ENCODE measurements around the gene USP49. TPM values are rescaled to one million over a fixed set of nuclear protein-coding genes. Genes with fewer than 3 reads are reported as not detected.

The USP49 gene
- total and polyA plus RNA-seq, 2 of the 13 experiments (the other 11 are each of a cell fraction or from before 2014, with no cell fraction given): 2.9 to 4.3 TPM

DNA sequence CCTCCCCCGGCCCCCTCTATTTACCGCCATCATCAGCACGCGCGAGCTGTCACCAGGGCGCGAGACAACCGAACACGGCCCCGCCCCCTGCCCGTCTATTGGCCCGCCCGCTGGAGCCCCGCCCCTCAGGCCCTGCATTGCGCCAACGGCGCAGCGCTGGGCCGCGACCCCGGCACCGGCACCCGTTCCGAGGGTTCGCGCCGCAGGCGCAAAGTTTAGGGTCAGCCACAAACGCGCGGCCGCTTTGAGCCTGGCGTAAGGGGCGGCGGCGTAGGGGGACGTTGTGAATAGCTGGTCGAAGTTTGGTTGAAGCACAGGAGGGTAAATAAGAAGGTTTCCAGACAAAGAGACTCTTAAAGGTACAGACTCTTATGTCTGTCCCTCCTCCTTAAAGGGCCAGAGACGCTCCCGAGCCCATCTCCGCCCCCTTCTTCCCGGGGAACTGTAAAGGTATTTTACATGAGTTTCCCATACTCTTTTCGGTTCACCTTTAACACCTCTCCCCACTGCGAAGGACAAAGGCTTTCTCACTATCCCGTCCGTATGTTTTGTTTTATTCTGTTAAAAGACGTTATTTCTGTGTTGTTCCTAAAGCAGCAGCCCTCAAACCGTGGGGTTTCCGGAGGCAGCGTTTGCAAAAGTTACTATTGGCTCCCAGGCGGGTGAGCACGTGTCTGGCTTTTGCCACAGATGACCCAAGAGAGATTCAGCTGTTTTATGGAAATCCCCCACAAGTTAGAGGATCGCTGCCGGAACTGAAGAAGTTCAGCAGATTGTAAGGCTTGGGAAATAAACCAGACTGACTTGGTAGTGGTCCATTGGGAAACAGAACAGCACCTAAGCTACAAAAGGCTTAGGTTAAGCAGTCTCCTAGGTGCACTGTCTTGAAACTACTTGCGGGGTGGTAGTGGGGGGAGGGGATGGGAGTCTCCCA, at the start of gene USP49 (continued):
- TF ChIP-seq ISX (CRISPR knock-in tag; conservative IDR thresholded peaks at IDR 0.05) (no peak), ZNF839 (CRISPR knock-in tag; IDR thresholded peaks at IDR 0.05; ENCODE audit: borderline replicate concordance) (no peak), MAZ (IDR thresholded peaks at IDR 0.05; ENCODE audit: borderline replicate concordance, low read depth, low read length) (no peak), MAZ (CRISPR knock-in tag; IDR thresholded peaks at IDR 0.05; ENCODE audit: low read depth) (no peak), KDM2A (CRISPR knock-in tag; IDR thresholded peaks at IDR 0.05; ENCODE audit: borderline replicate concordance, low read depth) (peak; percentile 92), SP4 (CRISPR knock-in tag; IDR thresholded peaks at IDR 0.05) (peak; percentile 34; the same call in 1 of the 2 replicates), KLF12 (CRISPR knock-in tag; IDR thresholded peaks at IDR 0.05; ENCODE audit: borderline replicate concordance) (no peak), ZSCAN9 (CRISPR knock-in tag; IDR thresholded peaks at IDR 0.05; ENCODE audit: borderline replicate concordance) (no peak), ZNF225 (CRISPR knock-in tag; IDR thresholded peaks at IDR 0.05) (0 out of 2 replicates have a peak, but pooled peaks have one; percentile 51), TGIF2 (CRISPR knock-in tag; IDR thresholded peaks at IDR 0.05) (no peak), FLYWCH1 (CRISPR knock-in tag; IDR thresholded peaks at IDR 0.05) (no peak), SNAPC4 (CRISPR knock-in tag; IDR thresholded peaks at IDR 0.05) (no peak), KIAA2018 (CRISPR knock-in tag; IDR thresholded peaks at IDR 0.05; ENCODE audit: borderline replicate concordance) (no peak), ZNF230 (CRISPR knock-in tag; IDR thresholded peaks at IDR 0.05) (peak; percentile 78; the same call in 1 of the 2 replicates)
- TF ChIP-seq, protein P1, sequence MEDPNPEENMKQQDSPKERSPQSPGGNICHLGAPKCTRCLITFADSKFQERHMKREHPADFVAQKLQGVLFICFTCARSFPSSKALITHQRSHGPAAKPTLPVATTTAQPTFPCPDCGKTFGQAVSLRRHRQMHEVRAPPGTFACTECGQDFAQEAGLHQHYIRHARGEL (CRISPR knock-in tag; IDR thresholded peaks at IDR 0.05): no peak
